ENCODE data around the gene MALSU1.

Gene MALSU1

GRCh38 chr7:23298885-23299769, at the start of gene MALSU1:
TSS of gene MALSU1 (plus strand) at chr7:23299339. CDS start at chr7:23299353, 14 bp downstream.
- DNase-seq = peak; percentile 97

- no peak for DNase-seq
These were observed 49.7 kb upstream of the MALSU1 start for GRCh38 chr7:23249486-23249885.

DNA sequence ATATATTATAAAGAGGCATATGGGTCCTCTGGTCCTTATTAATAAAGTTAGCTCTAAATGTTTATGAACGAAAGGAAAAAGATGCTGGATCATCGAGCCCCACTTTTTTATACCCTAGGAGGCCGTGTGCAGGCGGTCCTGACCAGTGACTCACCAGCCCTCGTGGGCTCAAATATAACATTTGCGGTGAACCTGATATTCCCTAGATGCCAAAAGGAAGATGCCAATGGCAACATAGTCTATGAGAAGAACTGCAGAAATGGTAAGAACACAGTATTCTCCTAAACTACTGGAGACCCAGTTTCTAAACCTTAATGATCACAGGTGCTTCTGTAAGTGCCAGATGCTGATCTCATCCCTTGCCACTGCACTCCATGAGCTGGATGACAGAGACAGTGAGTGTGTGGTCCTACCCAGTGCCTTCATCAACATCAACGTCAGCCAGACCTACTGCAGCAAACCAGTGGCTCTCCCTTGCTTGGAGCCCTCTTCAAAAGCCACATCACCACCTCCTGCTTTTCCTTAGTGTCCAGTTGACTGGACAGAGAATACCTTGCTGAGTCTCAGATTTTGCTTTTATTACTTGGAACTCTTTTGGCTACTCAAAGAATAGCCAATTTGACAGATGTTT, 45.0 kb upstream of the MALSU1 start:
- DNase-seq = no peak

GRCh38 chr7:23256731-23257130, 42.4 kb upstream of the MALSU1 start:
- DNase-seq = no peak

DNA sequence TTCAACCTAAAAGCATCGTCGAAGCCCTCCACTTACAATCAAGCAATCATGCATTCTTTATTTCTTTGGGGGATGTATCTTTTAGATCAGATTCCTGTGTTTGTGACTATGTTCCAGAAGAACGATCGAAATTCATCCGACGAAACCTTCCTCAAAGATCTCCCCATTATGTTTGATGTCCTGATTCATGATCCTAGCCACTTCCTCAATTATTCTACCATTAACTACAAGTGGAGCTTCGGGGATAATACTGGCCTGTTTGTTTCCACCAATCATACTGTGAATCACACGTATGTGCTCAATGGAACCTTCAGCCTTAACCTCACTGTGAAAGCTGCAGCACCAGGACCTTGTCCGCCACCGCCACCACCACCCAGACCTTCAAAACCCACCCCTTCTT, 38.8 kb upstream of the MALSU1 start:
- DNase-seq = no peak

- DNase-seq = peak; percentile 53
These were observed 37.2 kb upstream of the MALSU1 start for GRCh38 chr7:23261843-23262452.

DNA sequence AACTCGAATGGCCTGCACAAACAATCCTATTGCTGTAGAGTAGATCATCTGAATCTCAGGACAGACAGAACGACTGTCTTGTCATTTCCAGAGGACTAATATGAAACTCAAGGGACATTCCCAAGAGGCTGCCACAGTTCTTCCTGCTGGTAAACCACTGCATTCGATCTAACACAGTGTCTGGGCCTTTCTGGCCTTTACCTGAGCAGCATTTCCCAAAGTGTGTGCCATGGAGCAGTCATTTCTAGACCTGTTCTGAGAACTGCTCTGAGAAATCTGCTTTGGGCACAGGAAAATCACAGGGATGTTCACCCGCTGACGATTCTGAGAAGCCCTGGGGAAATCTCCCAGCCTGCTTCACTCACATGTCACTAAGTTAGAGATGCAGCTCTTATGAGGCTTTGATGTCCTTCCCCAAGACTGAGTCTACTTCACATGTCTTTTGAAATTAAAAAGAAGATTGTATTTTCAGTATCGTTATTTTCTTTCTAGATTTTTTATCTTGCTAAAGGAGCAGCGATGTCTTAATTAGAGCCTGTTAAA, 34.2 kb upstream of the MALSU1 start:
- DNase-seq = no peak

GRCh38 chr7:23266918-23267317, 32.2 kb upstream of the MALSU1 start:
- DNase-seq = no peak

- no peak for DNase-seq
These were observed 31.8 kb upstream of the MALSU1 start for GRCh38 chr7:23267357-23267756.

DNA sequence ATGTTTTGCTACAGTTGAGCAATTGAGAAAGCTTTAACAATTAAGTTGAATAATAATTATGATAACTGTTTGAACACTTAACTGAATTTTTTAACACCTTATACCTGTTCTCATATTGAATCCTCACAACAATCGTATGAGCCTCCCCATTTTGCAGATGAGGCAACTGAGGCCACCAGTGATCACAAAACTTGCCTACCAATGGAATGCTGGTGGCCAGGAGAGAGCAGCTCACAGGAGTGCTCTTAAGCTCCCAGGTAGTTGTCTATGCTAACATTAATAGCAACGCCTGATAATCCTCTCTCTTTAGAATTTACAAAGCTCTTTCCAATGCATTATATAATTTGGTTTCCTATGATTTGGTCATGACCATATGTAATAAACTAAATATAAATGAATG, 31.0 kb upstream of the MALSU1 start:
- DNase-seq = no peak

GRCh38 chr7:23268746-23269145, 30.4 kb upstream of the MALSU1 start:
- no peak for DNase-seq

- no peak for DNase-seq
These were observed 26.9 kb upstream of the MALSU1 start for GRCh38 chr7:23272275-23272674.

- DNase-seq = peak; percentile 89
These were observed 26.0 kb upstream of the MALSU1 start for GRCh38 chr7:23273141-23273599.

- no peak for DNase-seq
These were observed 23.2 kb upstream of the MALSU1 start for GRCh38 chr7:23275912-23276311.

GRCh38 chr7:23276376-23276775, 22.8 kb upstream of the MALSU1 start:
- DNase-seq = no peak

DNA sequence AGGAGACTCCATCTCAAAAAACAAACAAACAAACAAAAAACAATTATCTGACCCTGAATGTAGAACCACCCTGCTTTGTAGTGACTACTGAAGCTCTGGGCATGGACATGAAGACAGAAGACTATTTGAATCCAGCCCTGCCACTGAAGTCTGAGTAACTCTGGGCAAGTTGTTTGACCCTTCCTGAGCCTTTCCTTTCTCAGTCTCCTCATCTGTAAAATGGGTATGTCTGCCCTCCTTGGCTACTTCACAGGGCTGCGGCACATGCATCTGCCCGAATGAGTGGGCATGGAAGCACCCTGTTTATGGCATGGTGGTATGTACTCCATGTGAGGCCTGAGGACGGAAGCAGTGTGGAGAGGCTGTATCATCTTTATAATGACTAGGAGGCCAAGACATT, 22.2 kb upstream of the MALSU1 start:
- no peak for DNase-seq

DNA sequence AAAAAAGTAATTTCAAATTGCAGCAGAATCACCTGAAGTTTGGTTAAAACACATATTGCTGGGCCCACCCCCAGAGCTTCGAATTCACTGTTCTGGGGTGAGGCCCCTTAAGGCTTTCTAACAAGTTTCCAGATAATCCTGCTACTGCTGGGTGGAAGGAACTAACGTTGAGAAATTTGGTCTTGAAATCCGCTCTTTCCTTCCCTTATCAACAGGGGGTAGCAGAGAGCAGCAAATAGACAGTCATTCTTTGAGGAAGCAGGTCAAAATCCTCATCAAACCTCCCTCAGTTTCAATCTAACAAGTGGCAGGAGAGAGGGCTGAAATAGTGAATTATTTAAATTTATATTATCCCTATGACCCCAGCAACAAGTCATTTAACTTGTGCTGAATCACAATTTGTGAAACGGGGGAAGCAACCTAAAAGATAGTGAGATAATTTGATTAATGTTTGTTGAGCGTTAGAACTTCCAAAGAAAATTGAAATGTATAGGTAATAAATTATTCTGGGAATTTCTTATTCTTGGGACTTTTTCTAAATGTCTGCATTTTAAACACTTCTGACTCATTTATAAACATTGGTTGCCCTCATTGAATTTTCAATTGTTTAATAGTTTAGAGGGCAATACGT, 21.7 kb upstream of the MALSU1 start:
- no peak for DNase-seq

DNA sequence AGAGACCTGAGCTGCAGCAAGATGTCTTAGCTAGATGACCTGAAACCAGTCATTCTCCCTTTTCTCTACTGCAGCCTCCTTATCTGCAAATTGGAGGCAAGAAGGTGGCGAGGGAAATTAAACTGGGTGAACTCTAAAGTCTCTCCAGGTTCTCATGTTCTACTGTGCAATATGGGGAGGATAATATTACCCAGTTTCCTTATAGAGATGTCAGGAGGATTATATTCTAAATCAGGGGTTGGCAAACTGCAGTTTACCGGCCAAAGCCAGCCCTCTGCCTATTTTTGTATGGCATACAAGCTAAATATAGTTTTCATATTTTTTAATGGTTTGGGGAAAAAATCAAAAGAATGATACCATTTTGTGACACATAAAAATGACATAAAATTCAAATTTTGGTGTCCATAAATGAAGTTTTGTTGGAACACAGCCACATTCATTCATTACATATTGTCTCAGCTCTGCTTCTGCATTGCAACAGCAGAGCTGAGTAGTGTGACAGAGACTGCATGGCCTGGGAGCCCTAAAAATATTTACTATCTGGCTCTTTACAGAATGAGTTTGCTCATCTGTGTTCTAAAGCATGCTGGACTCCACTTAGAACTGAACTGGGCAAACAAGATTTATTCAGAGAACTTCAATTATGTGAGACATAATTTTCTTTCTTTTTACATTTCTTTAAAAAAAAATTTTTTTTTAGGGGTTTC, 19.2 kb upstream of the MALSU1 start:
- DNase-seq = no peak

GRCh38 chr7:23283086-23283485, 16.1 kb upstream of the MALSU1 start:
- no peak for DNase-seq

DNA sequence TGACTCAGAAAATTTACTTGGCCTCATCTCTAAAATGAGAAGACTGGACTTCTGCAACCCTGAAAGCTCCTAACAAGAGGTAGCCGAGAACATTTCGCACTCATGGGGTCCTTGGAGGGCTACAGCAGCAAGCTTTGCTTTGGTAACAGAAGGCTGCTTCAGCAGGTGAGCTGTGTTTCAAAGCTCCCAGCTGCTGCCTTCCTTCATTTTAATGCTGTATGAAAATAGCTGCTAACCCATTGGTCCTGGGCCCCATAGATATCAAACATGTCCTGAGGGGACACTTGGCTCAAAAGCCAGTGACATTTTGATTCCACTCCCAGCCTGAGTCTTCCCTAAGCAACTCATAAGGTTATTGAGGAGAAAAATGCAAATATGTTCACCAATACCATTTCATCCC, 14.3 kb upstream of the MALSU1 start:
- DNase-seq = no peak

DNA sequence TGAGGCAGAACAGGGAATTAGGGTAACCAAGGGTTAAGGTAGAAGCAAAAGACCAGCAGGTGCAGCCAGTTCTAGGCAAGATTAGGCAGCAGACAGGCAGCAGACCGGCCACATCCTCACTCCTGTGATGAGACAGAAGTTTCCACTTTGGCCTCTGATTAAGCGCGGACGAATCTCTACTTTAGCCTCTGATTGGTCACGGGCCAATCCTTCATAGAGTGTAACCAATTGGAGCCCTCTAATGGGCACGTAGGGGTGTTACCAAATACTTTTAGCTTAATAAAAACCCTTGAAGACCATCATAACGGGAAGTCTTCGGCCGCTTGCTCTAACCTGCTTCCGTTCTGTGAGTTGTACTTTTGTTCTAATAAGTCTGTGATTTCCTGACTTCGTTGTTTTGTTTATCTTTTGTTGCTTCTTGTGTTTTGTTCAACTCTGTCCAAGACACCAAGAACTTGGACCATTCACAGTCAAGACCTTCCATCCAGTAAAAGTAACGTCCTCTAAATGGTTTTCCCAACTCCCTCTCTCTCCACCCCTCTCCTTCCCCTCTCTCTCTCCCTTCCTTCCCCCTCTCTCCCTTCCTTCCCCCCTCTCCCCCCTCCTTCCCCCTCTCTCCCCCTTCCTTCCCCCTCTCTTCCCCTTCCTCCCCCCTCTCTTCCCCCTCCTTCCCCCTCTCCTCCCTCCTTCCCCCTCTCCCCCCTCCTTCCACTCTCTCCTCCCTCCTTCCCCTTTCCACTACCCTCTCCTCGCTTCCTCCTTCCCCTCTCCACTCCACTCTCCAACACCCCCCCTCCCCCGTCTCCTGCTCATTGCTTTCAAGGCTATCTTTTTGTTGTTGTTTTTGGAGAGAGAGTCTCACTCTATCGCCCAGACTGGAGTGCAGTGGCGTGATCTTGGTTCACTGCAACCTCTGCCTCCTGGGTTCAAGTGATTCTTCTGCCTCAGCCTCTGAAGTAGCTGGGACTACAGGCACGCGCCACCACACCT, 13.2 kb upstream of the MALSU1 start:
- DNase-seq = no peak

Data from activated naive CD4-positive, alpha-beta T cell treated with Interleukin-2 at 50 U/mL for 16 hours (primary cell).